ENCODE data around the gene ASPSCR1. TPM values are rescaled to one million over a fixed set of nuclear protein-coding genes. Genes with fewer than 3 reads are reported as not detected.

The ASPSCR1 gene
- total and polyA plus RNA-seq, 2 of the 13 experiments (the other 11 are each of a cell fraction or from before 2014, with no cell fraction given), result 274 to 314 TPM

DNA sequence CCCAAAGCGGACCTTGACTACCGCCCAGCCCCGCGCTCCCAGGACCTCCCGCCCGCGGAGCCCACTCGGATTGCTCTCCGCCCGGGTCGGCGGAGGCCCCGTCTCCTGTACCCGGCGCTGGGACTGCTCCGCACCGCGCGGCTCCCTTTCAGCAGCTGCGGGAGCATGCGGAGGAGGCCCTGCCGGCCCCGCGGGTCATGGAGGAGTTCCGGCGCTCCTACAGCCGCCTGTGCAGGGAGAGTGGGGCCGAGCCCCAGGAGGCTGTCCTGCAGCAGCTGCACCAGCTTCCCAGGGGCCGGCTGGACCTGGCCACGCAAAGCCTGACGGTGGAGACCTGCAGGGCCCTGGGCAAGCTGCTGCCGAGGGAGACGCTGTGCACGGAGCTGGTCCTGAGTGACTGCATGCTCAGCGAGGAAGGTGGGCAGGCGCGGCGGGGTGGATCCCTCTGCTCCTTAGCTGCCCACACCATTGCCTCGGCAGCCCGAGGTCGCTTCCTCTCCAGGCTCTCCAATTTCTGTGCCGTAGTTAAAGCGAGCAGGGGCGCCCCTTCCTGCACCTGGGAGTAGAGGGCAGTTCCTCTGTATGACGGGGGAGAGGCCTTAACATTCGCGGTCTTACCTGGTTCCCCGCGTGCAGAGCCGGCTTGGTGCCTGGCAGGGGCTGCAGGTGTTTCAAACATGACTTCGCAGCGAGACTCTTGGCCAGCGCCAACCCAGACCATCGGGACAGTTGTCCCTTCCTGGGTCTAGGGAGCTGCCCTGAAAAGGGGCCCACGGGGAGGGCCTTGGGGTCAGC, 46.2 kb downstream of the ASPSCR1 start (continued):
- no peak for TF ChIP-seq ZNF512B (CRISPR knock-in tag; IDR thresholded peaks at IDR 0.05; ENCODE audit: borderline replicate concordance)
- TF ChIP-seq NFE2L1 (CRISPR knock-in tag; IDR thresholded peaks at IDR 0.05; ENCODE audit: borderline replicate concordance), result 0 out of 2 replicates have a peak, but pooled peaks have one; percentile 23
- TF ChIP-seq IKZF4 (CRISPR knock-in tag; IDR thresholded peaks at IDR 0.05; ENCODE audit: borderline replicate concordance, low read depth, not compliant biosample characterization), result no peak
- no peak for TF ChIP-seq MAFG (CRISPR knock-in tag; IDR thresholded peaks at IDR 0.05)
- peak; percentile 62; the same call in 1 of the 2 replicates for TF ChIP-seq NRL (CRISPR knock-in tag; IDR thresholded peaks at IDR 0.05; ENCODE audit: borderline replicate concordance)
- TF ChIP-seq, protein P1, sequence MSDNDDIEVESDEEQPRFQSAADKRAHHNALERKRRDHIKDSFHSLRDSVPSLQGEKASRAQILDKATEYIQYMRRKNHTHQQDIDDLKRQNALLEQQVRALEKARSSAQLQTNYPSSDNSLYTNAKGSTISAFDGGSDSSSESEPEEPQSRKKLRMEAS (IDR thresholded peaks at IDR 0.05), result peak; percentile 76
- no peak; the same call in 1 of the 2 replicates for TF ChIP-seq PHF20 (CRISPR knock-in tag; IDR thresholded peaks at IDR 0.05)
- TF ChIP-seq ZNF777 (CRISPR knock-in tag; IDR thresholded peaks at IDR 0.05), result 0 out of 2 replicates have a peak, but pooled peaks have one; percentile 7
- no peak for TF ChIP-seq KLF12 (CRISPR knock-in tag; IDR thresholded peaks at IDR 0.05; ENCODE audit: borderline replicate concordance)
- no peak for TF ChIP-seq MTA3 (CRISPR knock-in tag; IDR thresholded peaks at IDR 0.05)
- TF ChIP-seq ZBTB7A (CRISPR knock-in tag; IDR thresholded peaks at IDR 0.05), result no peak
- peak; percentile 32 for TF ChIP-seq ZNF274 (CRISPR knock-in tag; IDR thresholded peaks at IDR 0.05)
- TF ChIP-seq, protein P2, sequence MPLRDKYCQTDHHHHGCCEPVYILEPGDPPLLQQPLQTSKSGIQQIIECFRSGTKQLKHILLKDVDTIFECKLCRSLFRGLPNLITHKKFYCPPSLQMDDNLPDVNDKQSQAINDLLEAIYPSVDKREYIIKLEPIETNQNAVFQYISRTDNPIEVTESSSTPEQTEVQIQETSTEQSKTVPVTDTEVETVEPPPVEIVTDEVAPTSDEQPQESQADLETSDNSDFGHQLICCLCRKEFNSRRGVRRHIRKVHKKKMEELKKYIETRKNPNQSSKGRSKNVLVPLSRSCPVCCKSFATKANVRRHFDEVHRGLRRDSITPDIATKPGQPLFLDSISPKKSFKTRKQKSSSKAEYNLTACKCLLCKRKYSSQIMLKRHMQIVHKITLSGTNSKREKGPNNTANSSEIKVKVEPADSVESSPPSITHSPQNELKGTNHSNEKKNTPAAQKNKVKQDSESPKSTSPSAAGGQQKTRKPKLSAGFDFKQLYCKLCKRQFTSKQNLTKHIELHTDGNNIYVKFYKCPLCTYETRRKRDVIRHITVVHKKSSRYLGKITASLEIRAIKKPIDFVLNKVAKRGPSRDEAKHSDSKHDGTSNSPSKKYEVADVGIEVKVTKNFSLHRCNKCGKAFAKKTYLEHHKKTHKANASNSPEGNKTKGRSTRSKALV (CRISPR knock-in tag; IDR thresholded peaks at IDR 0.05), result peak; percentile 60; the same call in 1 of the 2 replicates
- no peak for TF ChIP-seq HDAC6 (IDR thresholded peaks at IDR 0.05; ENCODE audit: low read depth, low read length)
- no peak for TF ChIP-seq TEF (CRISPR knock-in tag; IDR thresholded peaks at IDR 0.05)
- TF ChIP-seq ZBTB26 (CRISPR knock-in tag; IDR thresholded peaks at IDR 0.05; ENCODE audit: borderline replicate concordance), result peak; percentile 38; the same call in 1 of the 2 replicates
- TF ChIP-seq, protein P3, sequence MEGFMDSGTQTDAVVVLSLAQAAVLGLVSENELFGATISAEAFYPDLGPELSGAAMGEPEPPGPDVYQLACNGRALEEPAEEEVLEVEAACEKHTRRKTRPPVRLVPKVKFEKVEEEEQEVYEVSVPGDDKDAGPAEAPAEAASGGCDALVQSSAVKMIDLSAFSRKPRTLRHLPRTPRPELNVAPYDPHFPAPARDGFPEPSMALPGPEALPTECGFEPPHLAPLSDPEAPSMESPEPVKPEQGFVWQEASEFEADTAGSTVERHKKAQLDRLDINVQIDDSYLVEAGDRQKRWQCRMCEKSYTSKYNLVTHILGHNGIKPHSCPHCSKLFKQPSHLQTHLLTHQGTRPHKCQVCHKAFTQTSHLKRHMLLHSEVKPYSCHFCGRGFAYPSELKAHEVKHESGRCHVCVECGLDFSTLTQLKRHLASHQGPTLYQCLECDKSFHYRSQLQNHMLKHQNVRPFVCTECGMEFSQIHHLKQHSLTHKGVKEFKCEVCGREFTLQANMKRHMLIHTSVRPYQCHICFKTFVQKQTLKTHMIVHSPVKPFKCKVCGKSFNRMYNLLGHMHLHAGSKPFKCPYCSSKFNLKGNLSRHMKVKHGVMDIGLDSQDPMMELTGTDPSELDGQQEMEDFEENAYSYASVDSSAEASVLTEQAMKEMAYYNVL (CRISPR knock-in tag; IDR thresholded peaks at IDR 0.05; ENCODE audit: borderline replicate concordance), result no peak
- TF ChIP-seq ZNF580 (CRISPR knock-in tag; IDR thresholded peaks at IDR 0.05; ENCODE audit: borderline replicate concordance, low read depth), result no peak
